HEK293 (cell line): ENCODE results near the gene TBC1D22A.

ENCODE experiments used
- CTCF ChIA-PET: fragments of 350-600 bp; formaldehyde crosslinking; extraction: SDS; loops from one replicate; lab custom pipeline; 2021; ENCODE audit warnings: antibody characterized with exemption; lab: Yijun Ruan, JAX
- POLR2A ChIA-PET: fragments of 300-600 bp; formaldehyde crosslinking; extraction: SDS; loops from one replicate; lab custom pipeline; 2020; ENCODE audit warnings: antibody characterized with exemption, inconsistent platforms; lab: Yijun Ruan, JAX
- H3K27ac ChIP-seq: fragments of 200-500 bp; sonication (Bioruptor generic); 2 replicates; pipeline ENCODE4 v1.5.1; 2014; ENCODE audit warnings: low read depth, low read length, control low read depth, inconsistent platforms; ENCODE audit errors: extremely low read depth
- H3K36me3 ChIP-seq, 2 experiments: fragments of 200-500 bp in 1 of 2; sonication (Bioruptor generic) in 1 of 2; 1 replicate in 1 of 2; 2 replicates in 1 of 2; pipeline ENCODE4 v1.5.1; 2014 to 2017; ENCODE audit warnings: inconsistent platforms in 2 of 2, low read length in 2 of 2; ENCODE audit not compliant: control insufficient read depth in 2 of 2, insufficient read depth in 1 of 2
- H3K4me1 ChIP-seq: fragments of 200-500 bp; sonication (Bioruptor generic); 2 replicates; pipeline ENCODE4 v1.5.1; 2014; ENCODE audit warnings: mild to moderate bottlenecking, low read length, inconsistent platforms; ENCODE audit not compliant: control insufficient read depth, insufficient read depth
- H3K4me3 ChIP-seq: 2 replicates; pipeline ENCODE4 v1.5.1; 2011; ENCODE audit warnings: low read depth, mild to moderate bottlenecking, control low read depth, low read length, moderate library complexity
- H3K9me3 ChIP-seq: fragments of 200-500 bp; sonication (Bioruptor generic); 2 replicates; pipeline ENCODE4 v1.5.1; 2014; ENCODE audit warnings: low read depth, low read length, inconsistent platforms; ENCODE audit not compliant: control insufficient read depth, insufficient read depth
- GLI2 ChIP-seq: fragments of 450-650 bp; formaldehyde crosslinking; IDR thresholded peaks from 2 replicates; pipeline ENCODE4; 2017; ENCODE audit warnings: missing biosample characterization, missing genetic modification characterization, low read depth, borderline replicate concordance
- HOXA7 ChIP-seq: sonication (generic); formaldehyde crosslinking; IDR thresholded peaks from 2 replicates; pipeline ENCODE4 v1.8.1; 2022; ENCODE audit warnings: missing genetic modification reagents, borderline replicate concordance
- SALL2 ChIP-seq: fragments of 450-650 bp; formaldehyde crosslinking; IDR thresholded peaks from 2 replicates; pipeline ENCODE4 v1.5.0; 2017; ENCODE audit warnings: missing biosample characterization, mild to moderate bottlenecking, missing genetic modification characterization, borderline replicate concordance
- TCF7L2 ChIP-seq: IDR thresholded peaks from 2 replicates; pipeline ENCODE4 v1.6.1; 2011; ENCODE audit warnings: low read depth, mild to moderate bottlenecking, inconsistent platforms, low read length, moderate library complexity, borderline replicate concordance
- ZBTB48 ChIP-seq: fragments of 450-650 bp; formaldehyde crosslinking; IDR thresholded peaks from 2 replicates; pipeline ENCODE4 v1.5.1; 2016; ENCODE audit warnings: missing biosample characterization, missing genetic modification characterization
- ZNF10 ChIP-seq: fragments of 450-650 bp; formaldehyde crosslinking; IDR thresholded peaks from 2 replicates; pipeline ENCODE4 v1.5.1; 2017; ENCODE audit warnings: missing biosample characterization, missing genetic modification characterization
- ZNF155 ChIP-seq: fragments of 450-650 bp; formaldehyde crosslinking; IDR thresholded peaks from 2 replicates; pipeline ENCODE4 v1.5.1; 2016; ENCODE audit warnings: missing biosample characterization, missing genetic modification characterization
- ZNF211 ChIP-seq: fragments of 450-650 bp; formaldehyde crosslinking; IDR thresholded peaks from 2 replicates; pipeline ENCODE4 v1.5.1; 2016; ENCODE audit warnings: low read depth, missing biosample characterization, missing genetic modification characterization
- ZNF221 ChIP-seq: fragments of 450-650 bp; formaldehyde crosslinking; IDR thresholded peaks from 2 replicates; pipeline ENCODE4 v1.5.1; 2017; ENCODE audit warnings: missing biosample characterization, missing genetic modification characterization, borderline replicate concordance
- ZNF341 ChIP-seq: fragments of 450-650 bp; formaldehyde crosslinking; IDR thresholded peaks from 2 replicates; pipeline ENCODE4; 2016; ENCODE audit warnings: low read depth, missing biosample characterization, missing genetic modification characterization
- ZNF585B ChIP-seq: fragments of 450-650 bp; formaldehyde crosslinking; IDR thresholded peaks from 2 replicates; pipeline ENCODE4 v1.5.1; 2016; ENCODE audit warnings: missing biosample characterization, missing genetic modification characterization
- TF ChIP-seq, protein P1 (sequence below): fragments of 450-650 bp; formaldehyde crosslinking; IDR thresholded peaks from 2 replicates; pipeline ENCODE4 v1.5.1; 2016; ENCODE audit warnings: missing biosample characterization, missing genetic modification characterization
- TF ChIP-seq, protein P2 (sequence below): IDR thresholded peaks from 2 replicates; pipeline ENCODE4 v1.6.1; 2011; ENCODE audit warnings: mild to moderate bottlenecking, low read depth, low read length, borderline replicate concordance

TBC1D22A gene

DNA sequence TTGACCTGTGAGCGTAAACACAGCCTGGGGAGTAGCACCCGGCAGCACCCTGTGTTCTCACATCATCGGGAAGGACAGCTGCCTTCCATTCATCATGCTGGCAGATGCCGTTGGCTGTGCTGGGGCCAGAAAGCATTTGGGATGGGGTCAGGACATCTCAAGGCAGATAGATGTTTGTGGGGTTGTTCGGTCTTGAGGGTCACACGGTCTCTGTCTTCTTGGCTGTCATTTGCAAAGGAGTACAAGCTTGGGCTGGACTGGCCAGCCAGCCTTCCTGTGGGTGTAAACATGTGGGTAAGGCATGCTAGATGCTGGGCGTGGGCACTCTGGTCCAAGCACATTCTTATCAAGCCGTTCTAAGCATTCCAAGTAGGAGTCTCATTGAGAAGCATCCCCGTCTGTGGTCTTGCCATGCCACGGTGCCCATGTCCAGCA, 81.4 kb downstream of the TBC1D22A start:
- POLR2A ChIA-PET: no interaction called here
- H3K36me3 ChIP-seq: no peaks in the 10 kb centered on the region
- CTCF ChIA-PET: interaction anchor here (0.7 to 1.7 kb wide), 3 partner anchors 11 to 40 kb away, joined by 3 to 4 read pairs (median 3); no protein-coding TSS in a partner anchor
- no peak overlapping the region for H3K27ac ChIP-seq
- no peaks in the 10 kb centered on the region for H3K9me3 ChIP-seq
- no peak overlapping the region for H3K4me3 ChIP-seq
- TF ChIP-seq HOXA7 (CRISPR knock-in tag) (no peak), SALL2 (no peak)
- TF ChIP-seq, protein P1, sequence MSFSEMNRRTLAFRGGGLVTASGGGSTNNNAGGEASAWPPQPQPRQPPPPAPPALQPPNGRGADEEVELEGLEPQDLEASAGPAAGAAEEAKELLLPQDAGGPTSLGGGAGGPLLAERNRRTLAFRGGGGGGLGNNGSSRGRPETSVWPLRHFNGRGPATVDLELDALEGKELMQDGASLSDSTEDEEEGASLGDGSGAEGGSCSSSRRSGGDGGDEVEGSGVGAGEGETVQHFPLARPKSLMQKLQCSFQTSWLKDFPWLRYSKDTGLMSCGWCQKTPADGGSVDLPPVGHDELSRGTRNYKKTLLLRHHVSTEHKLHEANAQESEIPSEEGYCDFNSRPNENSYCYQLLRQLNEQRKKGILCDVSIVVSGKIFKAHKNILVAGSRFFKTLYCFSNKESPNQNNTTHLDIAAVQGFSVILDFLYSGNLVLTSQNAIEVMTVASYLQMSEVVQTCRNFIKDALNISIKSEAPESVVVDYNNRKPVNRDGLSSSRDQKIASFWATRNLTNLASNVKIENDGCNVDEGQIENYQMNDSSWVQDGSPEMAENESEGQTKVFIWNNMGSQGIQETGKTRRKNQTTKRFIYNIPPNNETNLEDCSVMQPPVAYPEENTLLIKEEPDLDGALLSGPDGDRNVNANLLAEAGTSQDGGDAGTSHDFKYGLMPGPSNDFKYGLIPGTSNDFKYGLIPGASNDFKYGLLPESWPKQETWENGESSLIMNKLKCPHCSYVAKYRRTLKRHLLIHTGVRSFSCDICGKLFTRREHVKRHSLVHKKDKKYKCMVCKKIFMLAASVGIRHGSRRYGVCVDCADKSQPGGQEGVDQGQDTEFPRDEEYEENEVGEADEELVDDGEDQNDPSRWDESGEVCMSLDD: no peak
- TF ChIP-seq, protein P2, sequence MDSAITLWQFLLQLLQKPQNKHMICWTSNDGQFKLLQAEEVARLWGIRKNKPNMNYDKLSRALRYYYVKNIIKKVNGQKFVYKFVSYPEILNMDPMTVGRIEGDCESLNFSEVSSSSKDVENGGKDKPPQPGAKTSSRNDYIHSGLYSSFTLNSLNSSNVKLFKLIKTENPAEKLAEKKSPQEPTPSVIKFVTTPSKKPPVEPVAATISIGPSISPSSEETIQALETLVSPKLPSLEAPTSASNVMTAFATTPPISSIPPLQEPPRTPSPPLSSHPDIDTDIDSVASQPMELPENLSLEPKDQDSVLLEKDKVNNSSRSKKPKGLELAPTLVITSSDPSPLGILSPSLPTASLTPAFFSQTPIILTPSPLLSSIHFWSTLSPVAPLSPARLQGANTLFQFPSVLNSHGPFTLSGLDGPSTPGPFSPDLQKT: no peak
- no peaks in the 10 kb centered on the region for H3K4me1 ChIP-seq

DNA sequence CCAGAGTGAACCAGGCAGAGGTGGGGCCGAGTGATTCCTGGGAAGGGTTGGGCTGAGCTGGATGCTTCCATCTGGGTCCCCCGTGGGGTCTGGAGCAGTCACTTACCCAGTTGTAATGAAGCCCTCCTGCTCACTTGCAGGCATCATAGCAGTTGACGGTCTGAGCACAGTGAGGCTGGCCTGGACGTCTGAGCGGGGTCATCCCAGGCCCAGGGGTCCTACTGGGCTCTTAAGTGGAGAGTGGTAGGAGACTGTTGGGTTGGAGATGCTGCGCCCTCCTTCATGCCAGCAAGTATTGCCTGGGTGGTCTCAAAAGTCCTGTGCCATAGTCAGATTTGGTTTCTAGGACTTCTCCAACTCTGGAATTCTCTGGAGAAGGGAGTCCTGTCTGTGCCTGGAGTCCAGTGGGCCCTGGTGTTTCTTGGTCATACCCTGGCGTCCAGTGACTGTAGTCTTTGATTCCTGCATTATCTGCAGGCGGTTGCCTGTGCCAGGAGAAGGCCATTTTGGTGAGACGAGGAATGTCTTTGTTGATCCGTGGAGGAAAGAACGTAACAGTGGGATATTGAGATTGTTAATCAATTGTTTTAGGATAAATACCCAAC, 82.3 kb downstream of the TBC1D22A start:
- ChIA-PET POLR2A (no interaction called here), CTCF (interaction anchor here (0.5 to 1.7 kb wide), 8 partner anchors 12 to 1135 kb away, joined by 3 to 5 read pairs (median 3); partner anchors contain the start of gene TBC1D22A)
- Histone ChIP-seq H3K4me3 (no peak overlapping the region), H3K4me1 (no peaks in the 10 kb centered on the region), H3K27ac (no peak overlapping the region), H3K9me3 (no peaks in the 10 kb centered on the region), H3K36me3 (no peaks in the 10 kb centered on the region)
- TF ChIP-seq TCF7L2: no peak
- no peak for TF ChIP-seq ZBTB48
- TF ChIP-seq ZNF341: no peak
- no peak for TF ChIP-seq ZNF10
- no peak for TF ChIP-seq ZNF155 (tag by site-specific recombination)
- no peak for TF ChIP-seq GLI2
- TF ChIP-seq ZNF211 (tag by site-specific recombination): no peak

DNA sequence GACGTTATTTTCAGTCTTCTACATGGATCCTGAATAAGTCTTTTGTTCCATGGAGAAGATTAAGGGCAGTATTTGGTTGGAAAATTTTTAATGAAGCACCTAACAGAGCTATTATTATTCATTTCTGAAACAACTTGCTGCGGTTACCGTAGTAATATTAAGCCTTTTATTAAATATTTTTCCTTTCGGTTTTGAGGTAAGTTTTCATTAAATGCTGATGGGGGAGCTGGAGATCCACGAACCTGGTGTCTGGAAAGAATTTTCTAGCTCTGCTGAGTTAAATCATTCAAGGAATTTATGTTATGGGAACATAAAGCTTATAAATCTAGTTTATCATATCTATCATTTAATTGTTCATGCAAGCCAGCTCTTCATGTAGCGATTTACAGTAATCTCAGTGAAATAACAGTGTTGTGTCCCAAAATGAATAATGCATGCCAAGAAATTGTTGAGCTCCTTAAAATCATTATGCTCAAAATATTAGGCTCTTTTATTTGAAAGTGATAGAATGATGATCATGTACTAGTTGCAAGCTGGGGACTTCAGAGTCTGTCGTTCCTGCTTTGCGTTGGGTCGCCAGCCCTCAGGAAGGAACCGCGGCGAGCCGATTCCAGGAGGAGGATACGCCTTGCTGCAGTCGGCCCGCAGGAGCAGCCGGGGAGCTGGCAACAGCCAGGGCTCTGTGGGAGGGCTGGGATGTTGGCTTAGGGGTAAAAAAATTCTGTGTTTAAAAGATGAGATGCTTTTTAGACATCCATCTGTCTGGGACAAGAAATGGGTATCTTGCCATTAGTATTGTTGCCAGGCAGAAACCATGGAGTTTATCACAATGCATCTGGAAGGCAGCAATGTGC, 83.1 kb downstream of the TBC1D22A start:
- Histone ChIP-seq H3K9me3 (no peaks in the 10 kb centered on the region), H3K36me3 (no peaks in the 10 kb centered on the region), H3K27ac (no peak overlapping the region), H3K4me3 (no peak overlapping the region)
- ChIA-PET POLR2A (no interaction called here), CTCF (interaction anchor here (0.5 to 1.2 kb wide), 11 partner anchors 13 to 1134 kb away, joined by 3 to 5 read pairs (median 3); partner anchors contain the start of gene TBC1D22A)
- TF ChIP-seq ZNF221 (tag by site-specific recombination) (no peak), ZNF585B (tag by site-specific recombination) (no peak)
- TF ChIP-seq, all 188 proteins: peak for 0
- H3K4me1 ChIP-seq: no peaks in the 10 kb centered on the region
